ENCODE data around the gene PBX4. TPM values are rescaled to one million over a fixed set of nuclear protein-coding genes. Genes with fewer than 3 reads are reported as not detected.

PBX4 gene
- total RNA-seq, 4 donors from 2014 or later: 1.6 to 4.0 (median 2.4) TPM

DNA sequence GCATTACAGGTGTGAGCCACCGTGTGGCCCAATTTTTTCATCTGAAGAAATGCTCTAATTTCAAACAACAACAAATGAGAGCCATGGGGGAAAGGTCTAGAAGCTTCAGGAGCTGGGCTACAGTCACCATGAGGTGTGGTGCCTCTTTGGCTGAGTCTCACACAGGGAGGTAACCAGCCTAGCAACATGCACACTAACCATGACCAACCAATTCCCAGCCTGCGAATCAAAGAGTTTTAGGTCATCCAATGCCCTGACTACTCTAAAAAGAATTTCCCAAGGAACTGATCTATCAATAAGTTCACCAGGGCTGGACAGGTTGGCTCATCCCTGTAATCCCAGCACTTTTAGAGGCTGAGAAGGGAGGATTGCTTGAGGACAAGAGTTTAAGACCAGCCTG lies 29.9 kb downstream of the PBX4 start:
- TF ChIP-seq, protein P1, sequence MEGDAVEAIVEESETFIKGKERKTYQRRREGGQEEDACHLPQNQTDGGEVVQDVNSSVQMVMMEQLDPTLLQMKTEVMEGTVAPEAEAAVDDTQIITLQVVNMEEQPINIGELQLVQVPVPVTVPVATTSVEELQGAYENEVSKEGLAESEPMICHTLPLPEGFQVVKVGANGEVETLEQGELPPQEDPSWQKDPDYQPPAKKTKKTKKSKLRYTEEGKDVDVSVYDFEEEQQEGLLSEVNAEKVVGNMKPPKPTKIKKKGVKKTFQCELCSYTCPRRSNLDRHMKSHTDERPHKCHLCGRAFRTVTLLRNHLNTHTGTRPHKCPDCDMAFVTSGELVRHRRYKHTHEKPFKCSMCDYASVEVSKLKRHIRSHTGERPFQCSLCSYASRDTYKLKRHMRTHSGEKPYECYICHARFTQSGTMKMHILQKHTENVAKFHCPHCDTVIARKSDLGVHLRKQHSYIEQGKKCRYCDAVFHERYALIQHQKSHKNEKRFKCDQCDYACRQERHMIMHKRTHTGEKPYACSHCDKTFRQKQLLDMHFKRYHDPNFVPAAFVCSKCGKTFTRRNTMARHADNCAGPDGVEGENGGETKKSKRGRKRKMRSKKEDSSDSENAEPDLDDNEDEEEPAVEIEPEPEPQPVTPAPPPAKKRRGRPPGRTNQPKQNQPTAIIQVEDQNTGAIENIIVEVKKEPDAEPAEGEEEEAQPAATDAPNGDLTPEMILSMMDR (IDR thresholded peaks at IDR 0.05; ENCODE audit: low read depth): no peak

DNA sequence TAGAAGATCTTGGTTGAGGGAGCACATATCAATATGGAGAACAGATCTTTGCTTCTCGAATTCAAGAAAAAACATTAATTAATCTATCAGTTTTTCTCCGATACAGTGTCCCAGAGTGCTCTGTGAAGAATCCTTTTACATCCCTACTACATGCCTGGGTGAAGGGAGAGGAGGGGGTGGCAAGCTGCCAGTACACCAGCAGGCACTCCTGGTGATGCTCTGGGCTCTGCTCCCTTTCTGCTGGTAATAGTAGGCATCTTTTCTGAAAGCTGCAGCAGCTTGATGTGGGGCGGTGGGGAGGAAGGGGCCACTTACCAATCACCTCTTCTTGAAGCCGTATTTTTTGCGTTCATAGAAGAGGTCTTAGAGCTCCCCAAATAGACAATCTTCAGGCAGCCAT lies 30.7 kb downstream of the PBX4 start:
- TF ChIP-seq, protein P1 (IDR thresholded peaks at IDR 0.05; ENCODE audit: low read depth): no peak

DNA sequence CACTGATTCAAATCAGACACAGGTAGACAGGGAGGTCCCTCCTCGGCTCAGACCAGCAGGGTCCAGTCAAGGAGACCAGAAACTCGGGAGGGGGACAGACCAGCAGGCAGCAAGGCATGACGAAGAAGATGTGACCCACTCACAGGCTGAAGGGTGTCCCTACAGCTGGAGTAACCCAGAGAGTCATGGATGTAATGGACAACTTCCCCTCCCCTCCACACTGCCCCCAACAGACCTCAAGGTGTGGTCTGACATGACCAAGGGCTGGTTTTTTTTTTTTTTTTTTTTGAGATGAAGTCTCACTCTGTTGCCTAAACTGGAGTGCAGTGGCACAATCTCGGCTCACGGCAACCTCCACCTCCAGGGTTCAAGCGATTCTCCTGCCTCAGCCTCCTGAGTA lies 34.1 kb downstream of the PBX4 start:
- TF ChIP-seq, protein P1 (IDR thresholded peaks at IDR 0.05; ENCODE audit: low read depth): no peak

DNA sequence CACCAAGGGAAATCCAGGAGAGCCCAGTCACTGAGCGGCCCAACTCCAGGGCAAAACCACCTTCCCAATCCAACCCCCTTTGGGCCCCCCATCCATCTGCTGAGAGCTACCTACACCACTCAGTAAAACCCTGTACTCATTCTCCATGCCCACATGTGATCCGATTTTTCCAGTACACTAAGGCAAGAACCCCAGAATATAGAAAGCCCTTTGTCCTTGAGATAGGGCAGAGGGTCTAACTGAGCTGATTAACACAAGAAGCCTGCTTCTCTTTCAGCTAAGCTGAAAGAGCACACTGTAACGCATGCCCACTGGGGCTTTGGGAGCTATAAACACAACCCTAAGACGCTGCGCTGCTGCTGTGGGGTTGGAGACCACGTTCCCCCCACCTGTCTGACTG lies 36.0 kb downstream of the PBX4 start:
- TF ChIP-seq, protein P1 (IDR thresholded peaks at IDR 0.05; ENCODE audit: low read depth): no peak

DNA sequence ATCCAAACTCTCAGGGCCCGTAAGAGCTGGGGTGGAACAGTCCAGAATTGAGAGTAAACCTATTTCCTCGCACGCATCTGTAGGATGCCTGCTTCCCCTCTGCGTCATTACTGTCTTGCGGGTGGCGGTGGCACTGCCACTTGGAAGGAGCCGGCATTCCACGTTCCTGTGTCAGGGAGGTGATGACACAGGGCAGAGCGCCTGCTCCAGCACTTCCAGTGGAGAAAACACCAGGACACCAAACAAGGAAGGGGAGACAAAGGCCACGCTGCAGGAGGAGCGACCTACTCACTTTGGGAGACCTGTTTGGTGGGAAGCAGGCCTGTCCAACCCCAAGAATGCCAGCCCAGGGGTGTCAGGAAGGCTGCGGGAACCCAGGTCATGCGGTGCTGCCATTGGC lies 37.1 kb downstream of the PBX4 start:
- TF ChIP-seq, protein P1 (IDR thresholded peaks at IDR 0.05; ENCODE audit: low read depth): no peak

DNA sequence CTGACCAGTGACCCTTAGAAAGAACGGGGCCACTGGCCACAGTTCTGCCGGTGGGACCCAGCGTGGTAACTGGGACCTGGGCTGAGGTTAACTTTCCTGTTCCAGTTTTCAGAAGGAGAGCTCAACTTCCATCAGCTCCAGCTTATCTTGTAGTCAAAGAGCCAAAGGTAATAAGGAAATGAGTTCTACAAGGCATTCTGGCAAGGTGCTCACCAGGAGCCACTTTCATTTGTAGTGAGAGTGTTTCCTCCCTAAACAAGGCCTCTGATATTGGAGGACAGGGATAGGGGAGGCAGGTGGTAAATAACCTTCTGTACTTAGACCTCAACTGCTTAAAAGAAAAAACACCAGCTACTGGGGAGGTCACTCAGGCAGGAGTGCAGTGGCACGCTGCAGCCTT lies 38.1 kb downstream of the PBX4 start:
- TF ChIP-seq, protein P1 (IDR thresholded peaks at IDR 0.05; ENCODE audit: low read depth): no peak

DNA sequence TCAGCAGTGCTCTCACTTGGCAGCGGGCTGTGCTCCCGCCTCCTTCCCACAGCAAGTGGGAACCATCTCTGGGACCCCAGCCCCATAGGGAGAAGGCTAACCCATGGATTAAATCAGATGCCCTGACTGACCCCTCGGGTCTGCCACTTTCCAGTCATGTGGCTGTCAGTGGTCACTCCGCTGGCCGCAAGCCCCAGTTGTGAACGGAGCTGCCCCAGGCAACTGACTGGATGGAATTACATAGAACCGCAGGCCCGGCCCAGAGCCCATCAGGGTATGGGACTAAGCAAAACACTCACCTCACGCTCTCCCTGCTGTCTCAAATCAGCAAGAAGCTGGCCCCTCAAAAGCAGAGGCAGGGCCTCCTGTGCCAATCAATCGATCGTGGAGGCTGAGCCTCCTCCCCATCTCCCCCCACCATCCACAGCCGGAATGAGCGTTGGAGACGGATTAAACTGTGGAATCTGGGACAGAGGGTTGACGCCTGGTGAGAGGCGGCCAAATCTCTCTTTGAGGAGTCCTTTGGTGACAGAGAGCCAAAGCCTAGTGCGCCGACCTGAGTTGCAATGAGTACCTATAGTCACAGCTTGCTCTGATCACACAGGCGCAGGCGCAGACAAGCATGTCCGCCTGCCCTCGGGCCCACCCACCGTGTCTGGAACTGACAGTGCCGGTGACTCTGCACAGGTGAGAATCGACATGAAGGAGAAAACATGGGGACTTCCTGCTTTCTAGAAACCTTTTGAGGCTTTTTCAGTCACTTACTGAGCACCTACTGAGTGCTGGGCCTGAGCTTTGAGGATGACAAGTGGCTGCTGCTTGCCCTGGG lies 38.7 kb downstream of the PBX4 start:
- TF ChIP-seq, protein P1 (IDR thresholded peaks at IDR 0.05; ENCODE audit: low read depth): no peak

Data from subcutaneous adipose tissue (tissue), 4 donors.